ENCODE measurements around the gene NMT1.

The NMT1 gene

GRCh38 chr17:45060797-45061605 is at the start of gene NMT1:
Gene NMT1 (plus strand): TSS chr17:45061317. CDS start chr17:45061330, 13 bp downstream.
- FAIRE-seq, result peak; percentile 90
- peak; percentile 80 for DNase-seq (ENCODE audit: extremely low spot score, insufficient read length, low read depth)

- FAIRE-seq (no peak), DNase-seq (ENCODE audit: extremely low spot score, insufficient read length, low read depth) (no peak)
These were observed 49.4 kb upstream of the NMT1 start for GRCh38 chr17:45011767-45012166.

- no peak for FAIRE-seq
- DNase-seq (ENCODE audit: extremely low spot score, insufficient read length, low read depth), result no peak
These were observed 47.8 kb upstream of the NMT1 start for GRCh38 chr17:45013021-45013997.

GRCh38 chr17:45016237-45016636 is 44.9 kb upstream of the NMT1 start:
- FAIRE-seq, result no peak
- no peak for DNase-seq (ENCODE audit: extremely low spot score, insufficient read length, low read depth)

DNA sequence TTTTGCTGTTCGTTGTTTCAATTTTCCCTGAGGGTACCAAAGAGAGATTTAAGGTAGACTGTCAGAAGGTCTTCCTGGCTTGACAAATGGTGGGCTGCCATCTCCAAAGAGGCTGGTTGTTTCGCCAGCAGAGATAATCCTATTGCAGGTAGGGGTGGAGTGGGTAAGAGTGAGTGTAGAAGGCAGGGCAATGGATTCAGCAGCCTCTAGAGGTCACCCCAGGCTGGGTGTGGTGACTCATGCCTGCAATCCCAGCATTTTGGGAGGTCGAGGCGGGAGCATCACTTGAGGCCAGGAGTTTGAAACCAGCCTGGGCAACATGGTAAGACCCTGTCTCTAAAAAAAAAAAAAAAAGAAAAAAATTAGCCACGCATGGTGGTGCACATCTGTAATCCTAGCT is 44.3 kb upstream of the NMT1 start:
- DNase-seq (ENCODE audit: extremely low spot score, insufficient read length, low read depth) (no peak), FAIRE-seq (no peak)

- DNase-seq (ENCODE audit: extremely low spot score, insufficient read length, low read depth) (no peak), FAIRE-seq (peak; percentile 18)
These were observed 42.6 kb upstream of the NMT1 start for GRCh38 chr17:45018514-45018847.

GRCh38 chr17:45018848-45019711 is 42.0 kb upstream of the NMT1 start:
- DNase-seq (ENCODE audit: extremely low spot score, insufficient read length, low read depth) (no peak), FAIRE-seq (no peak)

DNA sequence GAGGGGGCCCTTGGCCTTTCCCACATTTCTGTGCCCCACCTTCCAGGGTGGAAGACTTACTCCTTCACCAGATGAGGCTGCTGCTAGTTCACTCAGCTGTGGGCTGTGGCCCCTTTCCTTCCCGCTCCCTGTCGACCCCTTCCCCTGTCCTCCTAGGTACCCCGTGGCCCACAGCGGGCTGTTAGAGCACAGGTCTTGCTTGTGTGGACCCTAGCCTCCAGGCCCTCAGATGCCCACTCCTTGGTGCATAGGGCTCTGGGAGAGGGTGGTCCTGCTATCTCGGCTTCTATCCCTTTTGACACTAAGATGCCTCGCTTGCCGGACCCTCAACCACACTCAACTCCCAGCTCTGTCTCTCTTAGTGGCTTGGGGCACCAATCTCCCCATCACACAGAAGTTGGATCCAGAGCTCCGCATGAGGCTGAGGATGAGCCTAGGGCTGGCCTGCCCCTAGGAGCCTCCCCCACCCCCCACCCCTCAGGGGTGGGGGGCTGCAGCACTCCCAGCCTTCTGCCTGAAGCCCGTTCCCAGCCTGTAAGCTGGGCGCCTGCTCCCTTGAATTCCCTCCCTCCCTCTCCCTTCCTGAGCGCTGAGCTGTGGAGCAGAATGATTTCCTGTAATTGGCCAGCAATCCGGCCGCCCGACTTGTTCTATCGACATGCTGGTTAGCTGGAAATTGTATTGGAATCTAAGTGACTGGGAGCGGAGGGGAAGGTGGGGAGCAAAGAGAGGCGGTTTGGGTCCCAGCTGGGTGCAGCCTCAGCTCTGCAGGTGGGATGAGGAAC is 40.6 kb upstream of the NMT1 start:
- DNase-seq (ENCODE audit: extremely low spot score, insufficient read length, low read depth), result no peak
- no peak for FAIRE-seq

- DNase-seq (ENCODE audit: extremely low spot score, insufficient read length, low read depth) (peak; percentile 83), FAIRE-seq (peak; percentile 73)
These were observed 39.4 kb upstream of the NMT1 start for GRCh38 chr17:45021607-45022287.

DNA sequence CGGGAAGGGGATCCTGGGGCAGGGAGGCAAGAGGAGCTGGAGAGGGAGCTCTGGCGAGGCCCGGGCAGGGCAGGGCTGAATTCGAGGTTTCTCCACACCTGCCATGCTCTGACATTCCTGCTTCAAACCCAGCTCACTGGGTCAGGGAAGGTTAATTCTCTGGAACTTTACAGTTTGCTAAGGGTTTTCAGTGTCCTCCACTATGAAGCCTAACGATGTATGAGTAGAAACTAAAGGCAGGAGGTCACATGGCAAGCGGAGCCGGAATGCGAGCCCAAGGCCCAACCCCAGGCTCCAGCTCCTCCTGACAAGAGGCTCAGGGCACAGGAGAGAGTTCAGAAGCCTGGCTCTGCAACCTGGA is 38.8 kb upstream of the NMT1 start:
- FAIRE-seq, result no peak

GRCh38 chr17:45022655-45023339 is 38.3 kb upstream of the NMT1 start:
- no peak for DNase-seq (ENCODE audit: extremely low spot score, insufficient read length, low read depth)
- no peak for FAIRE-seq

More for the DNA sequence above, 38.8 kb upstream of the NMT1 start:
- DNase-seq (ENCODE audit: extremely low spot score, insufficient read length, low read depth), result no peak

GRCh38 chr17:45029096-45029495 is 32.0 kb upstream of the NMT1 start:
- no peak for DNase-seq (ENCODE audit: extremely low spot score, insufficient read length, low read depth)
- FAIRE-seq, result no peak

DNA sequence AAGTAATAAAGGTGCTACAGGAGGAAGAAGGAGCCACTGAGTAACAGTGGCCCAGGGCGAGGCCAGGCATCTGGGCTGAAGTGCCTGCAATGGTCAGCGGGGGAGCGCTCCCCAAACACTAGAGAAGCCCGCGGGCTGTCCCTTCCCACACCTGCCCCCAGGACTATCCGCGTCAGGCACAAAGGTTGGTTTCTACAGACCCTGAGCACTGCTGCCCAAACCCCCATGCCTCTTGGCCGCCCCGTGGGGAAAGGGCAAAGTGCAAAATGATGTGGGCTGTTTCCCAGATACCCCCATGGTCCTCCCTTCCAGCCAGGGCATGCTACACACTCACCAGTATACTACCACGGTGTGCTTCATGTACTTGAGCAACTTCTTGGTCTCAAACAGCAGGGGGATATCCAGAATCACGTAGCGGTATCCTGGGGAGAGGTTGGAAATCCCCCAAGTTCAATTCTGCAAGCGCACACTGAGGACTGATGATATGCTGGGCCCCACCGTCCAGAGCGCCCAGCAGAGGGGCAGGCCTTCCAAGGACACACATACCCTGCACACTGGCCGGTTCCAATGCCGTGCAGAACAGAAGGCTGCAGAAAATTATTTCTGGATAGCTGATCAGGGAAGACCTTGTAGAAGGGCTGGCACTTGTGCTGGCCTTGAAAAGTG is 31.2 kb upstream of the NMT1 start:
- DNase-seq (ENCODE audit: extremely low spot score, insufficient read length, low read depth), result no peak
- FAIRE-seq, result peak; percentile 85

DNA sequence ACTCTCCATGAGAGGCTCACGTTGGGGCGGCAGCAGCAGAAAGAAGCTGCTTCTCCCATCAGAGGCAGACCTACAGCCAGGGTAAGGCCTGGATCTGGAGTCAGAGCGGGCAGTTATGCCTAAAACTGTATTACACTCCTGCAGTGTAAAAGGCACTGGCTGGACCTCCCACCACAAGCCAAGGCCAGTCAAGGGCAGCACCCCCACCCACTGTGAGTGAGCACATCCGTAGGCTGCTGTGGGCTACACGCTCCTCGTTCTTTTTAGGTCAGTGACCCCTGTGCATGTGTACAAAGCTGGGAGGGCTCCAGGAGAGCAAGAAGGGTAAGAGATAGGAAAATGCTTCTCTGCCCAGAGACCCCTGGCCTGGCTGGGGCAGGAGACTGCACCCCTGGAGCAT is 30.4 kb upstream of the NMT1 start:
- no peak for FAIRE-seq
- DNase-seq (ENCODE audit: extremely low spot score, insufficient read length, low read depth), result no peak

- DNase-seq (ENCODE audit: extremely low spot score, insufficient read length, low read depth) (no peak), FAIRE-seq (no peak)
These were observed 29.6 kb upstream of the NMT1 start for GRCh38 chr17:45031231-45032173.

GRCh38 chr17:45032174-45032541 is 29.0 kb upstream of the NMT1 start:
- FAIRE-seq, result no peak
- DNase-seq (ENCODE audit: extremely low spot score, insufficient read length, low read depth), result no peak

GRCh38 chr17:45034599-45034998 is 26.5 kb upstream of the NMT1 start:
- no peak for FAIRE-seq

More at GRCh38 chr17:45034599-45034998, 26.5 kb upstream of the NMT1 start:
- no peak for DNase-seq (ENCODE audit: extremely low spot score, insufficient read length, low read depth)
